ENCODE results near the gene DEFB108B.
"Not testable (repeated sequence)": the region's sequence is repeated elsewhere in the genome, so short reads cannot be mapped to it uniquely, and the experiment has no call there.

Gene DEFB108B

GRCh38 chr11:71821539-71821938 is 11.5 kb upstream of the DEFB108B start:
- not testable (repeated sequence) for DNase-seq

DNA sequence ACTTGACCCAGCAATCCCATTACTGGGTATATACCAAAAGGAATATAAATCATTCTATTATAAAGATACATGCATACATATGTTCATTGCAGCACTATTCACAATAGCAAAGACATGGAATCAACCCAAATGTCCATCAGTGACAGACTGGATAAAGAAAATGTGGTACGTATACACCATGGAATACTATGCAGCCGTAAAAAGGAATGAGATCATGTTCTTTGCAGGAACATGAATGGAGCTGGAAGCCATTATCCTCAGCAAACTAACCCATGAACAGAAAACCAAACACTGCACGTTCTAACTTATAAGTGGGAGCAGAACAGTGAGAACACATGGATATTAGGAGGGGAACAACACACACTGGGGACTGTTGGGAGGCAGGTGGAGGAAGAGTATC is 3.8 kb upstream of the DEFB108B start:
- not testable (repeated sequence) for DNase-seq

- not testable (repeated sequence) for DNase-seq
Measured at GRCh38 chr11:71829686-71830085, 3.3 kb upstream of the DEFB108B start.

DNA sequence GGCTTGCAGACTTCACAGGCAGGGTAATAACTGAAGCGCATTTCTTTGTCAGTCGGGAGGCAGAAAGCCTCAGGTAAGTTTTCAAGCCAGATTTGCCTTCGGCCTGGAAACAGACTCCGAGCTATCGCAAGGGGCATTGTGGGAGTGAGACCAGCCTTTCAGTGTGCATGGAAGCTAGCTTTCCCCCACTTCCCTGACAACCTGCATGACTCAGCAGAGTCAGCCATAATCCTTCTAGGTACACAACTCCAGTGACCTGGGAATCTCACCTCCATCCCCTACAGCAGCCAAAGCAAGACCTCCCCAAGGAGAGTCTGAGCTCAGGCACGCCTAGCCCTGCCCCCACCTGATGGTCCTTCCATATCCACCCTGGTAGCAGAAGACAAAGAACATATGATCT is 9.7 kb downstream of the DEFB108B start:
- DNase-seq = not testable (repeated sequence)

- DNase-seq = not testable (repeated sequence)
Measured at GRCh38 chr11:71843355-71843754, 10.4 kb downstream of the DEFB108B start.

DNA sequence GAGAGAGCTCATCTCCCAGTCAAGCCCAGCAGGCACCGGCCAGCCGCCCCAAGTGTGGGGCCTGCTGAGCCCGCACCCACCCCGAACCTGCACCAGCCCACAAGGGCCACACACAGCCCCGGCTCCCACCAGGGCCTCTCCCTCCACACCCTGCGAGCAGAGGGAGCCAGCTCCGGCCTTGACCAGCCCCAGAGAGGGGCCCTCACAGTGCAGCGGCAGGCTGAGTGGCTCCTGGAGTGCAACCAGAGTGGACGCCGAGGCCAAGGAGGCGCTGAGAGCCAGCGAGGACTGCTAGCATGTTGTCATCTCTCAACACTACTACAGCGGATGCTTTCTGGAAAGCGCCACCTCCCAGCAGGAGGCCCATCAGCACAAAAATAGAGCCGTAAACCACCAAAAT is 10.9 kb downstream of the DEFB108B start:
- DNase-seq = no peak

DNA sequence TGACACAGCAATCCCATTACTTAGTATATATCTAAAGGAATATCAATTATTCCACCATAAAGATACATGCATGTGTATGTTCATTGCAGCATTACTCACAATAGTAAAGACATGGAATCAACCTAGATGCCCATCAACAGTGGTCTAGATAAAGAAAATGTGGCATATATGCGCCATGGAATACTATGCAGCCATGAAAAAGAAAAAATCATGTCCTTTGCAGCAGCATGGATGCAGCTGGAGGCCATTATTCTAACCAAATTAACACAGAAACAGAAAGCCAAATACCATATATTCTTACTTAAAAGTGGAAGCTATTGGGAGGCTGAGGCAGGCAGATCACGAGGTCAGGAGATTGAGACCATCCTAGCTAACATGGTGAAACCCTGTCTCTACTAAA is 20.9 kb downstream of the DEFB108B start:
- not testable (repeated sequence) for DNase-seq

GRCh38 chr11:71855880-71856279 is 22.9 kb downstream of the DEFB108B start:
- DNase-seq = not testable (repeated sequence)

GRCh38 chr11:71860835-71861234 is 27.8 kb downstream of the DEFB108B start:
- not testable (repeated sequence) for DNase-seq

DNA sequence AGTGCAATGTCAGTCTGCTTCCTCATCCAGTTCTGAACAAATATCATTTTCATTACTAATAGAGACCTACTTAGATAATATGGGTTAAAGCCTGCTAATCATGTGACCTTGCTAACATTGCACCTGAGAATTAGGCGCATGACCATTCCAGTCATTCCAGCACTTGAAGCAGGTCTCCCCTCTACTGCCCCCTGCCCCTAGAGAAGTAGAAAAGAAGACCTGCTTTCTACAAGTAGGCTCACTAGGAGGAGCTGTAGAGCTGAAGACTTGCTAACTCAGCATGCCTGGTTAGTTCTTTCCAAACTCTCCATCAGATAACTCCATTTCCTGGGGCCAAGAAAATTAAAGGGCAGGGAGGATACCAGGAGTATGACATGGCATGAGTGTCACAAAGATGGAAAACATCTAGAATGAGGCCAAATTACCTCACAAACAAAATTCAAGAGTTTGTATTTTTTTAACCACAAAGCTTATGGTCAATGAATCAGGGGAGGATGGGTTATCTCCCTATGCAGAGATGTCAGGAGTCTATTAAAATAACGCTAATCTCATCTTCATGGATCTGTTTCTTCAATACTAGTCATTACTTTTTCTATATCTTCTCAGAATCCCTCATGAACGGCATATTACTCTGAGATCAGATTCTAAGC is 31.1 kb downstream of the DEFB108B start:
- DNase-seq = peak; percentile 73

GRCh38 chr11:71867209-71867608 is 34.2 kb downstream of the DEFB108B start:
- not testable (repeated sequence) for DNase-seq

DNA sequence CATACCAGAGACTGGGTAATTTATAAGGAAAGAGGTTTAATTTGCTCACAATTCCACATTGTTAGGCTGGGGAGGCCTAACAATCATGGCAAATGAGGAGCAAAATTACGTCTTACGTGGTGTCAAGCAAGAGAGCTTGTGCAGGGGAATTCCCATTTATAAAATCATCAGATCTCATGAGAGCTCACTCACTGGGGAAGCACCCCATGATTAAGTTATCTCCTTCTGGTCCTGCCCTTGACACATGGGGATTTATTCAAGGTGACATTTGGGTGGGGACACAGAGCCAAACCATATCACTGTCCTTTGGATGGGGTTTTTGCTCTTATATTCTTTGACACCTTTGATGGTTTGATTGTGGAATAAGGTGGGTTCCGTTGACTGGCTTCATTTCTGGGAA is 36.9 kb downstream of the DEFB108B start:
- DNase-seq = not testable (repeated sequence)

DNA sequence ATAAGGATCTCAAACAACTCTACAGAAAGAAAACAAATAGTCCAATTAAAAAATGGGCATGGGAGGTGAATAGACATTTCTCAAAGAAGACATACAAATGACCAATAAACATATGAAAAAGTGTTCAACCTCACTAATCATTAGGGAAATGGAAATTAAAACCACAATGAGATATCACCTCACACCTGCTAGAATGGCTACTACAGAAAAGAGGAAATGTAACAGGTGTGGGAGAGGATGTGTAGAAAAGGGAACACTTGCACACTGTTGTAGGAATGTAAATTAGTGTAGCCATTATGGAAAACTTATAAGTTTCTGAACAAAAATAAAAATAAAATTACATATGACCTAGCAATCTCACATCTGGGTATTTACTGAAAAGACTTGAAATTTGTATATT is 37.7 kb downstream of the DEFB108B start:
- not testable (repeated sequence) for DNase-seq

DNA sequence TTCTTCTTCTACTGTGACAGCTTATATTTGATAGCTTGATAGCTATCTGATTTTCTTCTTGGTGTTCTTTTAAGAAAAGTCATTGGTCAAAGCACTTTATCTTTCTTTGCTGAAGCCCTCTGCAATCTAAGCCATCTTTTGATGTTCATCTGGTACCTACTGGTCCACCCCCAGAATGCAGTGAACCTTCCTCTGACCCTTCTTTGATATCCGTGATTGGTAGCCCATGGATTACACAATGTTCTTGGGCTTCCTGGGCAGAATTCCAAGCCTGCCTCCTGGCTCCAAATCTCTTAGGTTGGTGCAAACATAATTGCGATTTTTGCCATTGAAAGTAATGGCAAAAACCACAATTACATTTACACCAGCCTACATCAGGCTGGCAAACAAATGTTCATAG is 43.3 kb downstream of the DEFB108B start:
- DNase-seq = not testable (repeated sequence)

DNA sequence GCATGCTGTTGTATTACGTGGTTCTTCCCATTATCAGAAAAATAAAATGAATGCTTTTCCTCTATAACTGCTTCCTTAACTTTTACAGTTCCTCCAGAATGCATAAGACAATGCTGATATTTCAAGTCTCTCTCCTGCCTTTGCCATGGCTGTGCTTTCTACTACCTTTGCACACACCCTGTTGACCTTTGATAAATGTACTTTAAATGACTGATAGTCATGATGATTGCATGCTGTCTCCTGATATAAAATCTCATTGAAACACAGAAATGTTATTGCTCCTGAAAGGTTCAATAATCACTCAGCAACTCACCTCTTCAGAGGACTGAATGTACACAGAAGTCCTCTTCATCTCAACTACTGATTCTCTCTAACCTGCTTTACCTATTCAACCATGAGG is 45.1 kb downstream of the DEFB108B start, which contains the start of gene DEFB131B:
Gene DEFB131B, plus strand, starts transcription at position 395 of the 400 bp plus-strand sequence. Its CDS starts 0 bp downstream, at position 395.
- DNase-seq = not testable (repeated sequence)

- not testable (repeated sequence) for DNase-seq
Measured at GRCh38 chr11:71885806-71886205, 52.8 kb downstream of the DEFB108B start.

All from fibroblast of skin of scalp (primary cell).